ENCODE measurements around the gene RPL5.

- TF ChIP-seq EZH2 (optimal IDR thresholded peaks at IDR 0.05; ENCODE audit: low read depth, low read length) (no peak), CTCF (IDR thresholded peaks at IDR 0.05; ENCODE audit: low read length) (no peak)
These were observed 55.1 kb downstream of the RPL5 start for GRCh38 chr1:92886886-92887419.
